ENCODE results near the gene SH3RF3. TPM values are rescaled to one million over a fixed set of nuclear protein-coding genes. Genes with fewer than 3 reads are reported as not detected.

The SH3RF3 gene
- total and polyA plus RNA-seq, 9 of the 15 experiments (the other 6 are each of a cell fraction or from before 2014, with no cell fraction given) = 0.02 TPM; not detected in 8

- TF ChIP-seq MYC (IDR thresholded peaks at IDR 0.05; ENCODE audit: low read depth, low read length) (no peak), MYC (CRISPR knock-in tag; IDR thresholded peaks at IDR 0.05; ENCODE audit: borderline replicate concordance, low read depth) (no peak), TEAD1 (CRISPR knock-in tag; IDR thresholded peaks at IDR 0.05) (no peak)
Observed at GRCh38 chr2:109407276-109408042, 278.5 kb downstream of the SH3RF3 start (continued).

- no peak overlapping the region for H2AFZ ChIP-seq (ENCODE audit: low read depth, low read length)
- no peak overlapping the region for H3K9ac ChIP-seq (ENCODE audit: insufficient read depth in 1 of 2, low read depth in 2 of 2, low read length in 2 of 2)
- ChIA-PET CTCF (ENCODE audit: low intra/inter-chr PET ratio) (no interaction called here), POLR2A (interaction anchor here (0.8 kb wide), 1 partner anchor 13 kb away, joined by 3 read pairs; no protein-coding TSS in a partner anchor)
- H3K4me3 ChIP-seq = no peak overlapping the region
- in situ Hi-C loops (cut with MboI) = no loop called here
- no peaks in the 10 kb centered on the region for H3K9me1 ChIP-seq (ENCODE audit: control insufficient read depth, insufficient read depth, low read length)
- ATAC-seq (no peak), DNase-seq (ENCODE audit: extremely low read depth in 1 of 4, low spot score in 3 of 4) (no peak), FAIRE-seq (no peak)
- H3K79me2 ChIP-seq (ENCODE audit: control insufficient read depth, insufficient read depth, low read length) = no peaks in the 10 kb centered on the region
- BruUV-seq (replicated peaks) = no TSS peak
- intact Hi-C loops (cut with micrococcal nuclease) = no loop called here
- H4K20me1 ChIP-seq (replicated peaks; ENCODE audit: control insufficient read depth, insufficient read depth, low read length) = peaks cover 9% of the 10 kb centered on the region; the same call in 1 of the 2 replicates
- H3K9me3 ChIP-seq (replicated peaks; ENCODE audit: control insufficient read depth, insufficient read depth, low read depth, low read length) = no peaks in the 10 kb centered on the region
- no peaks in the 10 kb centered on the region for H3K4me1 ChIP-seq (replicated peaks in 1 of 2; ENCODE audit: control insufficient read depth in 2 of 2, insufficient read depth in 2 of 2, low read length in 2 of 2)
- no peak overlapping the region for H3K4me2 ChIP-seq (ENCODE audit: insufficient read depth, low read length)
- 0% methylated on average over 4 of the region's 4 CpGs for WGBS (ENCODE audit: insufficient coverage, low coverage, missing lambda C conversion rate)
- H3K27ac ChIP-seq (ENCODE audit: extremely low read depth, low read depth, low read length) = no peak overlapping the region
- peaks cover 22 to 84% of the 10 kb centered on the region in 2 experiments; a peak in 4 of 5 replicates for H3K27me3 ChIP-seq (ENCODE audit: control insufficient read depth in 2 of 2, insufficient read depth in 2 of 2, low read length in 2 of 2)
- H3K36me3 ChIP-seq (ENCODE audit: control insufficient read depth, insufficient read depth, low read length) = no peaks in the 10 kb centered on the region
- TF ChIP-seq FOXA1 (IDR thresholded peaks at IDR 0.05; ENCODE audit: borderline replicate concordance) (no peak), CBFA2T3 (IDR thresholded peaks at IDR 0.05) (no peak), ZNF239 (CRISPR knock-in tag; IDR thresholded peaks at IDR 0.05) (no peak), ESRRA (IDR thresholded peaks at IDR 0.05; ENCODE audit: borderline replicate concordance, low read depth) (no peak), PATZ1 (CRISPR knock-in tag; IDR thresholded peaks at IDR 0.05; ENCODE audit: borderline replicate concordance) (no peak), GABPB2 (CRISPR knock-in tag; conservative IDR thresholded peaks at IDR 0.05) (no peak), DIDO1 (tag; IDR thresholded peaks at IDR 0.05; ENCODE audit: low read depth) (no peak), BMI1 (IDR thresholded peaks at IDR 0.05; ENCODE audit: low read length) (no peak), MECOM (CRISPR knock-in tag; IDR thresholded peaks at IDR 0.05) (no peak), CUX1 (CRISPR knock-in tag; IDR thresholded peaks at IDR 0.05) (no peak), ZNF695 (CRISPR knock-in tag; IDR thresholded peaks at IDR 0.05) (no peak), ZNF57 (CRISPR knock-in tag; IDR thresholded peaks at IDR 0.05) (no peak), MYC (IDR thresholded peaks at IDR 0.05; ENCODE audit: low read depth, low read length) (no peak), MYC (CRISPR knock-in tag; IDR thresholded peaks at IDR 0.05; ENCODE audit: borderline replicate concordance, low read depth) (no peak)
Observed at GRCh38 chr2:109408043-109408335, 279.0 kb downstream of the SH3RF3 start.
